Neuronal stem cell (in vitro differentiated cells): ENCODE data around the gene DUS2.

ENCODE experiments used
- DNase-seq: peaks from one replicate; pipeline ENCODE4 v3.0.0-alpha.2; 2013; ENCODE audit warnings: low spot score
- H2AFZ ChIP-seq: one replicate; pipeline ENCODE4 v1.6.1; 2013; ENCODE audit warnings: mild to moderate bottlenecking, low read length, inconsistent platforms
- H2AK5ac ChIP-seq: 2 replicates; pipeline ENCODE4 v1.6.1; 2013; ENCODE audit warnings: low read depth, mild to moderate bottlenecking, inconsistent platforms, low read length, moderate library complexity, mixed read lengths
- H2BK120ac ChIP-seq: 2 replicates; pipeline ENCODE4 v1.6.1; 2013; ENCODE audit warnings: low read depth, mild to moderate bottlenecking, inconsistent platforms, low read length, moderate library complexity, mixed read lengths
- H2BK12ac ChIP-seq: one replicate; pipeline ENCODE4 v1.6.1; 2013; ENCODE audit warnings: low read length, inconsistent platforms
- H2BK15ac ChIP-seq: 2 replicates; pipeline ENCODE4 v1.6.1; 2013; ENCODE audit warnings: mild to moderate bottlenecking, low read length, inconsistent platforms, mixed read lengths
- H2BK5ac ChIP-seq: one replicate; pipeline ENCODE4 v1.6.1; 2013; ENCODE audit warnings: inconsistent platforms, mild to moderate bottlenecking, low read length, moderate library complexity
- H3K14ac ChIP-seq: one replicate; pipeline ENCODE4 v1.6.1; 2013; ENCODE audit warnings: low read length, inconsistent platforms
- H3K18ac ChIP-seq: 2 replicates; pipeline ENCODE4 v1.6.1; 2013; ENCODE audit warnings: low read length, inconsistent platforms
- H3K23ac ChIP-seq: 2 replicates; pipeline ENCODE4 v1.6.1; 2013; ENCODE audit warnings: low read depth, mild to moderate bottlenecking, mixed read lengths, low read length, inconsistent platforms; ENCODE audit not compliant: poor library complexity
- H3K27ac ChIP-seq: replicated peaks from 3 replicates; pipeline ENCODE4 v1.5.1; 2013; ENCODE audit warnings: low read length, inconsistent platforms
- H3K27me3 ChIP-seq, 3 experiments: 2 replicates each; pipeline ENCODE4 v1.6.1; 2013; ENCODE audit warnings: low read length in 3 of 3, mild to moderate bottlenecking in 2 of 3, inconsistent platforms in 1 of 3, low read depth in 1 of 3, mixed read lengths in 1 of 3, moderate library complexity in 1 of 3; ENCODE audit not compliant: control insufficient read depth in 3 of 3, insufficient read depth in 3 of 3
- H3K36me3 ChIP-seq, 2 donors: replicated peaks in 1 of 2; 2 replicates each; pipeline ENCODE4 v1.6.1; 2013; ENCODE audit warnings: low read length in 2 of 2; ENCODE audit not compliant: control insufficient read depth in 2 of 2, insufficient read depth in 2 of 2
- H3K4ac ChIP-seq: 2 replicates; pipeline ENCODE4 v1.6.1; 2013; ENCODE audit warnings: inconsistent platforms, mild to moderate bottlenecking, low read length, moderate library complexity
- H3K4me1 ChIP-seq, 2 donors: 1 replicate in 1 of 2; 2 replicates in 1 of 2; pipeline ENCODE4 v1.6.1; 2013; ENCODE audit warnings: low read length in 2 of 2, low read depth in 1 of 2; ENCODE audit not compliant: control insufficient read depth in 2 of 2, insufficient read depth in 1 of 2
- H3K4me2 ChIP-seq: one replicate; pipeline ENCODE4 v1.6.1; 2013; ENCODE audit warnings: mild to moderate bottlenecking, low read length, inconsistent platforms; ENCODE audit not compliant: insufficient read depth, poor library complexity, severe bottlenecking
- H3K4me3 ChIP-seq, 2 donors: 2 replicates each; pipeline ENCODE4 v1.5.1; 2013; ENCODE audit warnings: low read length in 2 of 2, mild to moderate bottlenecking in 2 of 2, inconsistent platforms in 1 of 2, moderate library complexity in 1 of 2
- H3K79me1 ChIP-seq: one replicate; pipeline ENCODE4 v1.6.1; 2013; ENCODE audit warnings: low read depth, mild to moderate bottlenecking, inconsistent platforms, low read length, moderate library complexity
- H3K9ac ChIP-seq: one replicate; pipeline ENCODE4 v1.6.1; 2013; ENCODE audit warnings: mild to moderate bottlenecking, low read depth, low read length, inconsistent platforms; ENCODE audit not compliant: poor library complexity
- H3K9me3 ChIP-seq, 2 donors: replicated peaks in 1 of 2; 2 replicates each; pipeline versions ENCODE3 to v1.6.1; 2013; ENCODE audit warnings: low read length in 2 of 2, mild to moderate bottlenecking in 2 of 2, inconsistent platforms in 1 of 2, low read depth in 1 of 2, mixed read lengths in 1 of 2, moderate library complexity in 1 of 2; ENCODE audit not compliant: control insufficient read depth in 2 of 2, insufficient read depth in 1 of 2
- H4K8ac ChIP-seq: one replicate; pipeline ENCODE4 v1.6.1; 2013; ENCODE audit warnings: low read depth, mild to moderate bottlenecking, inconsistent platforms, low read length, moderate library complexity
- H4K91ac ChIP-seq: one replicate; pipeline ENCODE4 v1.6.1; 2013; ENCODE audit warnings: low read length, low read depth, mild to moderate bottlenecking, inconsistent platforms; ENCODE audit not compliant: poor library complexity
- WGBS, 2 donors: extraction: QIAGEN DNeasy Blood & Tissue Kit; methylation state at CpG; one replicate each; pipeline ENCODE4 v1.1.7; 2013; ENCODE audit warnings: missing lambda C conversion rate in 2 of 2, mixed read lengths in 1 of 2; ENCODE audit not compliant: insufficient read length in 2 of 2, insufficient replicate concordance in 1 of 2; ENCODE audit errors: extremely low coverage in 2 of 2; 5-methylcytosine and 5-hydroxymethylcytosine counted together

DUS2 gene

GRCh38 chr16:68049449-68049848 is 26.4 kb downstream of the DUS2 start:
- no peaks in the 10 kb centered on the region for H3K4me1 ChIP-seq
- H2AK5ac ChIP-seq, result no peak overlapping the region
- H2BK120ac ChIP-seq, result no peak overlapping the region
- no peak overlapping the region for H4K8ac ChIP-seq
- H3K4me2 ChIP-seq, result no peak overlapping the region
- DNase-seq, result no peak
- no peak overlapping the region for H2BK15ac ChIP-seq
- H4K91ac ChIP-seq, result no peak overlapping the region
- H3K9me3 ChIP-seq, result no peaks in the 10 kb centered on the region
- H3K14ac ChIP-seq, result no peak overlapping the region
- H2BK5ac ChIP-seq, result no peak overlapping the region
- H3K4me3 ChIP-seq, result no peak overlapping the region
- no peak overlapping the region for H3K23ac ChIP-seq
- no peak overlapping the region for H3K18ac ChIP-seq
- H2AFZ ChIP-seq, result no peak overlapping the region
- no peaks in the 10 kb centered on the region for H3K79me1 ChIP-seq
- H3K27me3 ChIP-seq, result no peaks in the 10 kb centered on the region
- no CpG with 5 or more reads among the region's 2 CpGs for WGBS, 2 donors
- H3K36me3 ChIP-seq, result peaks cover 13 to 67% of the 10 kb centered on the region in 2 donors
- no peak overlapping the region for H3K27ac ChIP-seq
- no peak overlapping the region for H3K9ac ChIP-seq
- H2BK12ac ChIP-seq, result no peak overlapping the region
- H3K4ac ChIP-seq, result no peak overlapping the region

- no peak overlapping the region for H3K27ac ChIP-seq
- no peak overlapping the region for H2BK15ac ChIP-seq
- H4K91ac ChIP-seq, result no peak overlapping the region
- no peak overlapping the region for H2AFZ ChIP-seq
- no peak overlapping the region for H4K8ac ChIP-seq
- H2BK12ac ChIP-seq, result no peak overlapping the region
- H3K4ac ChIP-seq, result no peak overlapping the region
- H3K14ac ChIP-seq, result no peak overlapping the region
- no peak overlapping the region for H3K23ac ChIP-seq
- no peak overlapping the region for H3K4me3 ChIP-seq
- H2BK5ac ChIP-seq, result no peak overlapping the region
- whole genome bisulfite sequencing, 2 donors, result no CpG with 5 or more reads among the region's 3 CpGs
- no peak overlapping the region for H3K9ac ChIP-seq
- no peaks in the 10 kb centered on the region for H3K79me1 ChIP-seq
- H2AK5ac ChIP-seq, result no peak overlapping the region
- peaks cover 9 to 73% of the 10 kb centered on the region in 2 donors for H3K36me3 ChIP-seq
- DNase-seq, result no peak
- no peak overlapping the region for H3K4me2 ChIP-seq
- no peaks in the 10 kb centered on the region for H3K9me3 ChIP-seq
- H2BK120ac ChIP-seq, result no peak overlapping the region
- no peaks in the 10 kb centered on the region for H3K27me3 ChIP-seq
- no peak overlapping the region for H3K18ac ChIP-seq
- H3K4me1 ChIP-seq, result no peaks in the 10 kb centered on the region
Measured at GRCh38 chr16:68055395-68055794, 32.3 kb downstream of the DUS2 start.

GRCh38 chr16:68059804-68060203 is 36.7 kb downstream of the DUS2 start:
- H3K4ac ChIP-seq, result no peak overlapping the region
- no peak overlapping the region for H3K4me2 ChIP-seq
- no peak overlapping the region for H3K4me3 ChIP-seq
- H3K18ac ChIP-seq, result no peak overlapping the region
- no peaks in the 10 kb centered on the region for H3K79me1 ChIP-seq
- H2BK15ac ChIP-seq, result no peak overlapping the region
- DNase-seq, result no peak
- peaks cover 5 to 67% of the 10 kb centered on the region in 2 donors for H3K36me3 ChIP-seq
- no peak overlapping the region for H4K91ac ChIP-seq
- no peak overlapping the region for H2AFZ ChIP-seq
- peaks cover 0 to under 1% of the 10 kb centered on the region in 2 donors for H3K4me1 ChIP-seq
- H2AK5ac ChIP-seq, result no peak overlapping the region
- no peak overlapping the region for H2BK12ac ChIP-seq
- H3K9me3 ChIP-seq, result no peaks in the 10 kb centered on the region
- H3K27me3 ChIP-seq, result no peaks in the 10 kb centered on the region
- no peak overlapping the region for H2BK5ac ChIP-seq
- no peak overlapping the region for H3K9ac ChIP-seq
- no peak overlapping the region for H3K14ac ChIP-seq
- H3K27ac ChIP-seq, result no peak overlapping the region
- H3K23ac ChIP-seq, result no peak overlapping the region
- H4K8ac ChIP-seq, result no peak overlapping the region
- no peak overlapping the region for H2BK120ac ChIP-seq

DNA sequence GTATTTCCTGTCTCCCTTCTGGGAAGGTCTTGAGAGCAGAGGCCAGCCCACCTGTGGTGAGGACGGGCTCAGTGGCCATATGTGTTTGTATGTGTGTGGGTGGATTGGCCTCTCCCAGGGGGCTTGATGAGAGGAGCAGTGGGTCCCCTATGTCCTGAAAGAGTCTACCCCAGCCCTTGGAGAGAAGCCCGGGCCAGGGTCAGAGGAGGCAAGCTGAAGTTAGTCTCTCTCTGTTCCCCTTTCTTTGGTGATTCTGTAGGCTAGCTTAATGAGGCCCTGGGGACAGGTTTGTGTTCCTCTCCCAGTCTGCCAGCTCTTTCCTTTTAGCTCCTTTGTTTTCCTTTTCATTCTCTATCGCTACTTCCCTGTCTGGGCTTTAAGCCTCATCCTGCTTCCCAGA is 38.3 kb downstream of the DUS2 start:
- Histone ChIP-seq H3K36me3 (peaks cover 4 to 54% of the 10 kb centered on the region in 2 donors), H3K18ac (no peak overlapping the region), H3K4me3 (no peak overlapping the region), H3K9ac (no peak overlapping the region), H3K27me3 (no peaks in the 10 kb centered on the region), H2AFZ (no peak overlapping the region), H2BK15ac (no peak overlapping the region), H3K4me2 (no peak overlapping the region), H3K79me1 (no peaks in the 10 kb centered on the region), H4K8ac (no peak overlapping the region), H3K14ac (no peak overlapping the region), H3K4ac (no peak overlapping the region), H3K4me1 (peaks cover 0 to 15% of the 10 kb centered on the region in 2 donors), H3K23ac (peak overlapping the region; percentile 9), H2AK5ac (no peak overlapping the region), H3K9me3 (no peaks in the 10 kb centered on the region), H2BK120ac (no peak overlapping the region), H4K91ac (no peak overlapping the region), H2BK5ac (peak overlapping the region; percentile 49), H3K27ac (no peak overlapping the region), H2BK12ac (no peak overlapping the region)
- no CpG with 5 or more reads among the region's 3 CpGs for WGBS, 2 donors
- DNase-seq, result no peak
